HL-60 (cell line): ENCODE data around the gene SAMM50.

Source experiments
- DNase-seq, 2 experiments: peaks; one replicate each; pipeline ENCODE4 v3.0.0-alpha.2; 2010 to 2020; ENCODE audit warnings: low read depth in 1 of 2, low spot score in 1 of 2
- H3K27ac ChIP-seq: fragments of 250-450 bp; sonication (Bioruptor Pico); replicated peaks from 2 replicates; pipeline ENCODE4 v1.5.1; 2020; ENCODE audit warnings: mild to moderate bottlenecking, moderate library complexity
- H3K27me3 ChIP-seq: fragments of 250-450 bp; sonication (Bioruptor Pico); 2 replicates; pipeline ENCODE4 v1.5.1; 2021; ENCODE audit warnings: mild to moderate bottlenecking, moderate library complexity; ENCODE audit not compliant: insufficient read depth, poor library complexity, severe bottlenecking
- H3K4me3 ChIP-seq: replicated peaks from 2 replicates; pipeline ENCODE4 v1.5.1; 2011; ENCODE audit warnings: mild to moderate bottlenecking, control low read depth, low read length; ENCODE audit not compliant: insufficient read depth
- GABPA ChIP-seq: IDR thresholded peaks from 2 replicates; pipeline ENCODE4 v1.6.1; 2012; ENCODE audit warnings: low read depth
- POLR2AphosphoS5 ChIP-seq: IDR thresholded peaks from 2 replicates; pipeline ENCODE4 v1.6.1; 2012; ENCODE audit warnings: low read depth
- SPI1 ChIP-seq: IDR thresholded peaks from 2 replicates; pipeline ENCODE4 v1.6.1; 2012; ENCODE audit warnings: low read depth, mild to moderate bottlenecking, borderline replicate concordance
- TF ChIP-seq, protein P1 (sequence below): IDR thresholded peaks from 2 replicates; pipeline ENCODE4 v1.6.1; 2012; ENCODE audit warnings: low read depth; ENCODE audit not compliant: insufficient replicate concordance
- TF ChIP-seq, protein P2 (sequence below): IDR thresholded peaks from one replicate; pipeline ENCODE4 v1.5.1; 2011; ENCODE audit warnings: low read length, control low read depth, inconsistent platforms; ENCODE audit not compliant: insufficient read depth

SAMM50 gene

DNA sequence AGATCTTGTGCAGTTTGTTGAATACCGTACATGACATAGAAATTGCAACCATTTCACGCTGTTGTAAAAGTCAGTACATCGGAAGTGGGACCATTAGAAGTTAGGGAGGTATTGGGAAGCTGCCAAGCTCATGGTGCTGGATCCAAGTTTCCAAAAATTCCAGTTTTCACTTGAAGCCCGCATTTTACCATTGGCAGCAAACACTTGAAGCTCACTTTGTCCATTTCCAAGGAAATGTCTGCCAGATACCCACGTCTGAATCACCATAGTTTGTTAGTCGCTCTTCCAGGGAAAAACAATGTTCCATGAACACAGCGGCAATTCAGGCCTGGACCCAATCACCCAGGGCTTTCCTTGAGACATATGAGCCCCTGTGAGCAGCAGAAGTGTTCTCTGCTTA is 46.3 kb downstream of the SAMM50 start:
- Histone ChIP-seq H3K4me3 (no peak overlapping the region), H3K27me3 (no peaks in the 10 kb centered on the region), H3K27ac (no peak overlapping the region)
- TF ChIP-seq, protein P1, sequence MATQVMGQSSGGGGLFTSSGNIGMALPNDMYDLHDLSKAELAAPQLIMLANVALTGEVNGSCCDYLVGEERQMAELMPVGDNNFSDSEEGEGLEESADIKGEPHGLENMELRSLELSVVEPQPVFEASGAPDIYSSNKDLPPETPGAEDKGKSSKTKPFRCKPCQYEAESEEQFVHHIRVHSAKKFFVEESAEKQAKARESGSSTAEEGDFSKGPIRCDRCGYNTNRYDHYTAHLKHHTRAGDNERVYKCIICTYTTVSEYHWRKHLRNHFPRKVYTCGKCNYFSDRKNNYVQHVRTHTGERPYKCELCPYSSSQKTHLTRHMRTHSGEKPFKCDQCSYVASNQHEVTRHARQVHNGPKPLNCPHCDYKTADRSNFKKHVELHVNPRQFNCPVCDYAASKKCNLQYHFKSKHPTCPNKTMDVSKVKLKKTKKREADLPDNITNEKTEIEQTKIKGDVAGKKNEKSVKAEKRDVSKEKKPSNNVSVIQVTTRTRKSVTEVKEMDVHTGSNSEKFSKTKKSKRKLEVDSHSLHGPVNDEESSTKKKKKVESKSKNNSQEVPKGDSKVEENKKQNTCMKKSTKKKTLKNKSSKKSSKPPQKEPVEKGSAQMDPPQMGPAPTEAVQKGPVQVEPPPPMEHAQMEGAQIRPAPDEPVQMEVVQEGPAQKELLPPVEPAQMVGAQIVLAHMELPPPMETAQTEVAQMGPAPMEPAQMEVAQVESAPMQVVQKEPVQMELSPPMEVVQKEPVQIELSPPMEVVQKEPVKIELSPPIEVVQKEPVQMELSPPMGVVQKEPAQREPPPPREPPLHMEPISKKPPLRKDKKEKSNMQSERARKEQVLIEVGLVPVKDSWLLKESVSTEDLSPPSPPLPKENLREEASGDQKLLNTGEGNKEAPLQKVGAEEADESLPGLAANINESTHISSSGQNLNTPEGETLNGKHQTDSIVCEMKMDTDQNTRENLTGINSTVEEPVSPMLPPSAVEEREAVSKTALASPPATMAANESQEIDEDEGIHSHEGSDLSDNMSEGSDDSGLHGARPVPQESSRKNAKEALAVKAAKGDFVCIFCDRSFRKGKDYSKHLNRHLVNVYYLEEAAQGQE, result no peak
- TF ChIP-seq POLR2AphosphoS5, result no peak
- TF ChIP-seq, protein P2, sequence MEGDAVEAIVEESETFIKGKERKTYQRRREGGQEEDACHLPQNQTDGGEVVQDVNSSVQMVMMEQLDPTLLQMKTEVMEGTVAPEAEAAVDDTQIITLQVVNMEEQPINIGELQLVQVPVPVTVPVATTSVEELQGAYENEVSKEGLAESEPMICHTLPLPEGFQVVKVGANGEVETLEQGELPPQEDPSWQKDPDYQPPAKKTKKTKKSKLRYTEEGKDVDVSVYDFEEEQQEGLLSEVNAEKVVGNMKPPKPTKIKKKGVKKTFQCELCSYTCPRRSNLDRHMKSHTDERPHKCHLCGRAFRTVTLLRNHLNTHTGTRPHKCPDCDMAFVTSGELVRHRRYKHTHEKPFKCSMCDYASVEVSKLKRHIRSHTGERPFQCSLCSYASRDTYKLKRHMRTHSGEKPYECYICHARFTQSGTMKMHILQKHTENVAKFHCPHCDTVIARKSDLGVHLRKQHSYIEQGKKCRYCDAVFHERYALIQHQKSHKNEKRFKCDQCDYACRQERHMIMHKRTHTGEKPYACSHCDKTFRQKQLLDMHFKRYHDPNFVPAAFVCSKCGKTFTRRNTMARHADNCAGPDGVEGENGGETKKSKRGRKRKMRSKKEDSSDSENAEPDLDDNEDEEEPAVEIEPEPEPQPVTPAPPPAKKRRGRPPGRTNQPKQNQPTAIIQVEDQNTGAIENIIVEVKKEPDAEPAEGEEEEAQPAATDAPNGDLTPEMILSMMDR, result no peak
- no peak for TF ChIP-seq SPI1
- no peak for TF ChIP-seq GABPA
- DNase-seq, result no peak

- DNase-seq, result no peak
- no peak for TF ChIP-seq POLR2AphosphoS5
- no peak for TF ChIP-seq SPI1
- TF ChIP-seq, protein P1, result no peak
- no peak for TF ChIP-seq GABPA
- TF ChIP-seq, protein P2, result no peak
- H3K4me3 ChIP-seq, result no peak overlapping the region
- H3K27me3 ChIP-seq, result no peaks in the 10 kb centered on the region
- H3K27ac ChIP-seq, result no peak overlapping the region
Observed at GRCh38 chr22:44002324-44002723, 47.1 kb downstream of the SAMM50 start.

DNA sequence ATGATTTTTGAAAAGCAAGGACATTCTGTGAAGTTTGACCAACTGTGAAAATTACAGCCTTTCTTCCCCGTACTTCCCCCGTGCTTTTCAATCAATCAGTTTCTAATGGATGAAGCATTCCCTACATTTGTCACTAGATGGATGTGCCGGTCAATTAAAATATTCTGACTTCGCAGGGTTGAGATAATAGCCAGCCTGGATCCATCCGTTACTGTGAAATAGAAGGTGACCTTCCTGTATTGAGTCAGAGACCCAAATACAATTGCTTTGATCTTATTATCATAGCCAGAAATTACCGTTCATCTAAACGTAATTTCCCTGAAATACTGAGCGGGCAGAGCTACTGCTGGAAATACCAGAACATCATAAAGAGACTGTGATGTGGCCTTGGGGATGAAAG is 47.8 kb downstream of the SAMM50 start:
- no peaks in the 10 kb centered on the region for H3K27me3 ChIP-seq

More for the DNA sequence above, 47.8 kb downstream of the SAMM50 start:
- TF ChIP-seq SPI1, result no peak
- TF ChIP-seq POLR2AphosphoS5, result no peak
- TF ChIP-seq GABPA, result no peak
- TF ChIP-seq, protein P1, result no peak
- TF ChIP-seq, protein P2, result no peak
- no peak for DNase-seq
- H3K4me3 ChIP-seq, result no peak overlapping the region
- no peak overlapping the region for H3K27ac ChIP-seq
